ENCODE measurements around the gene AUH.

AUH gene

GRCh38 chr9:91386765-91387164, 25.0 kb upstream of the AUH start:
- H3K27me3 ChIP-seq (ENCODE audit: insufficient read depth, poor library complexity, severe bottlenecking), result no peaks in the 10 kb centered on the region
- H3K4me3 ChIP-seq (replicated peaks; ENCODE audit: insufficient read depth, low read length), result no peak overlapping the region

GRCh38 chr9:91384954-91385353, 23.2 kb upstream of the AUH start:
- DNase-seq (ENCODE audit: low read depth in 1 of 2, low spot score in 1 of 2), result no peak
- TF ChIP-seq REST (IDR thresholded peaks at IDR 0.05; ENCODE audit: insufficient replicate concordance, low read depth) (no peak), SPI1 (IDR thresholded peaks at IDR 0.05; ENCODE audit: borderline replicate concordance, low read depth) (no peak), GABPA (IDR thresholded peaks at IDR 0.05; ENCODE audit: low read depth) (no peak), POLR2AphosphoS5 (IDR thresholded peaks at IDR 0.05; ENCODE audit: low read depth) (no peak), CTCF (IDR thresholded peaks at IDR 0.05; ENCODE audit: insufficient read depth, low read length) (no peak)
- H3K4me3 ChIP-seq (replicated peaks; ENCODE audit: insufficient read depth, low read length), result no peak overlapping the region
- no peak overlapping the region for H3K27ac ChIP-seq (replicated peaks)
- no peaks in the 10 kb centered on the region for H3K27me3 ChIP-seq (ENCODE audit: insufficient read depth, poor library complexity, severe bottlenecking)

More at GRCh38 chr9:91386765-91387164, 25.0 kb upstream of the AUH start:
- DNase-seq (ENCODE audit: low read depth in 1 of 2, low spot score in 1 of 2), result no peak
- no peak for TF ChIP-seq CTCF (IDR thresholded peaks at IDR 0.05; ENCODE audit: insufficient read depth, low read length)
- no peak for TF ChIP-seq SPI1 (IDR thresholded peaks at IDR 0.05; ENCODE audit: borderline replicate concordance, low read depth)
- TF ChIP-seq REST (IDR thresholded peaks at IDR 0.05; ENCODE audit: insufficient replicate concordance, low read depth), result no peak
- TF ChIP-seq POLR2AphosphoS5 (IDR thresholded peaks at IDR 0.05; ENCODE audit: low read depth), result no peak
- no peak for TF ChIP-seq GABPA (IDR thresholded peaks at IDR 0.05; ENCODE audit: low read depth)
- no peak overlapping the region for H3K27ac ChIP-seq (replicated peaks)

GRCh38 chr9:91383577-91383976, 21.9 kb upstream of the AUH start:
- Histone ChIP-seq H3K27me3 (ENCODE audit: insufficient read depth, poor library complexity, severe bottlenecking) (no peaks in the 10 kb centered on the region), H3K27ac (replicated peaks) (no peak overlapping the region), H3K4me3 (replicated peaks; ENCODE audit: insufficient read depth, low read length) (no peak overlapping the region)
- TF ChIP-seq GABPA (IDR thresholded peaks at IDR 0.05; ENCODE audit: low read depth) (no peak), SPI1 (IDR thresholded peaks at IDR 0.05; ENCODE audit: borderline replicate concordance, low read depth) (no peak), REST (IDR thresholded peaks at IDR 0.05; ENCODE audit: insufficient replicate concordance, low read depth) (no peak), POLR2AphosphoS5 (IDR thresholded peaks at IDR 0.05; ENCODE audit: low read depth) (no peak)
- no peak for DNase-seq (ENCODE audit: low read depth in 1 of 2, low spot score in 1 of 2)
